GM23338 (cell line): Measurements from ENCODE around the gene DHX29. TPM values are rescaled to one million over a fixed set of nuclear protein-coding genes. Genes with fewer than 3 reads are reported as not detected.

ENCODE experiments used
- CREB1 ChIP-seq: fragments of 250-450 bp; sonication (Bioruptor Pico); IDR thresholded peaks from 2 replicates; pipeline ENCODE4 v1.5.0; 2020; ENCODE audit warnings: low read depth, mild to moderate bottlenecking, moderate library complexity
- ETS1 ChIP-seq: IDR thresholded peaks from 2 replicates; pipeline ENCODE4 v1.6.1; 2016; ENCODE audit warnings: antibody characterized with exemption
- EZH2 ChIP-seq: fragments of 200-600 bp; sonication (generic); IDR thresholded peaks from one replicate; pipeline ENCODE4 v1.8.0; 2017; ENCODE audit warnings: antibody characterized with exemption, mild to moderate bottlenecking, low read depth; ENCODE audit not compliant: unreplicated experiment
- EZH2phosphoT487 ChIP-seq: fragments of 200-600 bp; sonication (generic); IDR thresholded peaks from one replicate; pipeline ENCODE4 v1.8.1; 2018; ENCODE audit warnings: antibody characterized with exemption; ENCODE audit not compliant: unreplicated experiment
- POLR2AphosphoS5 ChIP-seq: IDR thresholded peaks from 2 replicates; pipeline ENCODE4 v1.6.1; 2016; ENCODE audit warnings: antibody characterized with exemption, low read depth
- REST ChIP-seq: IDR thresholded peaks from one replicate; pipeline ENCODE4 v1.6.1; 2018; ENCODE audit warnings: antibody characterized with exemption; ENCODE audit not compliant: unreplicated experiment
- STAT1 ChIP-seq: IDR thresholded peaks from one replicate; pipeline ENCODE4 v1.6.1; 2016; ENCODE audit warnings: antibody characterized with exemption; ENCODE audit not compliant: unreplicated experiment
- ZNF114 ChIP-seq: fragments of 250-450 bp; sonication (Bioruptor Pico); IDR thresholded peaks from 2 replicates; pipeline ENCODE4 v1.5.0; 2020; ENCODE audit warnings: mild to moderate bottlenecking, moderate library complexity
- ZNF462 ChIP-seq: fragments of 250-450 bp; sonication (Bioruptor Pico); IDR thresholded peaks from 2 replicates; pipeline ENCODE4 v1.5.0; 2020; ENCODE audit warnings: mild to moderate bottlenecking, moderate library complexity
- polyA plus RNA-seq: library from polyadenylated mRNA; unstranded; fragments of >200 nt; fragmentation: Nextera tagmentation; extraction: Ambion mirVana; gene quantifications from 2 replicates; pipeline ENCODE4 v1.2.1, GENCODE V29; 2016
- total RNA-seq: library from RNA; depleted of rRNA; stranded (reverse); fragments of >200 nt; shearing (Covaris generic); gene quantifications from 2 replicates; pipeline ENCODE4 v1.2.3, GENCODE V29; 2014

The DHX29 gene
- total and polyA plus RNA-seq, 2 experiments from 2014 or later, result 34.6 to 137 TPM

- TF ChIP-seq ZNF462 (CRISPR knock-in tag), result no peak
- no peak for TF ChIP-seq POLR2AphosphoS5
- TF ChIP-seq ETS1, result no peak
- TF ChIP-seq EZH2phosphoT487, result no peak
- TF ChIP-seq REST, result no peak
- TF ChIP-seq EZH2, result no peak
- no peak for TF ChIP-seq ZNF114 (CRISPR knock-in tag)
- TF ChIP-seq CREB1 (CRISPR knock-in tag), result no peak
- no peak for TF ChIP-seq STAT1
Measured at GRCh38 chr5:55347786-55348185, 40.3 kb upstream of the DHX29 start (continued).
